ENCODE results near the gene TRERF1. TPM values are rescaled to one million over a fixed set of nuclear protein-coding genes. Genes with fewer than 3 reads are reported as not detected.

Gene TRERF1
- total RNA-seq, 1 donor from 2014 or later = 47.9 TPM

GRCh38 chr6:42313941-42314570 lies 137.7 kb downstream of the TRERF1 start:
- Mint-ChIP-seq H3K9me3 (no peaks in the 10 kb centered on the region), H3K4me3 (no peak overlapping the region), H3K36me3 (ENCODE audit: low read depth) (peaks cover 24% of the 10 kb centered on the region), H3K27ac (peak overlapping the region; percentile 71), H3K4me1 (ENCODE audit: low read depth) (peaks cover 57% of the 10 kb centered on the region), H3K27me3 (ENCODE audit: insufficient read depth) (no peaks in the 10 kb centered on the region)
- DNase-seq (ENCODE audit: low spot score) = no peak
- intact Hi-C loops (cut with micrococcal nuclease) = loop anchor here (1.0 kb wide), 1 partner anchor 26 kb away; no protein-coding TSS in a partner anchor

- Mint-ChIP-seq H3K4me1 (ENCODE audit: low read depth) (peaks cover 58% of the 10 kb centered on the region), H3K27ac (peak overlapping the region; percentile 71), H3K4me3 (no peak overlapping the region), H3K27me3 (ENCODE audit: insufficient read depth) (no peaks in the 10 kb centered on the region), H3K9me3 (no peaks in the 10 kb centered on the region), H3K36me3 (ENCODE audit: low read depth) (peaks cover 23% of the 10 kb centered on the region)
- no peak for DNase-seq (ENCODE audit: low spot score)
- intact Hi-C loops (cut with micrococcal nuclease) = loop anchor here (1.0 kb wide), 1 partner anchor 27 kb away; no protein-coding TSS in a partner anchor
These were observed 138.7 kb downstream of the TRERF1 start for GRCh38 chr6:42313038-42313437.

GRCh38 chr6:42307141-42307470 lies 144.6 kb downstream of the TRERF1 start:
- no peak for DNase-seq (ENCODE audit: low spot score)
- Mint-ChIP-seq H3K36me3 (ENCODE audit: low read depth) (peaks cover 22% of the 10 kb centered on the region), H3K27ac (no peak overlapping the region), H3K4me3 (no peak overlapping the region), H3K9me3 (no peaks in the 10 kb centered on the region), H3K27me3 (ENCODE audit: insufficient read depth) (no peaks in the 10 kb centered on the region), H3K4me1 (ENCODE audit: low read depth) (peaks cover 21% of the 10 kb centered on the region)
- intact Hi-C loops (cut with micrococcal nuclease) = no loop called here

GRCh38 chr6:42306439-42307140 lies 145.1 kb downstream of the TRERF1 start:
- Mint-ChIP-seq H3K9me3 (no peaks in the 10 kb centered on the region), H3K4me1 (ENCODE audit: low read depth) (peaks cover 18% of the 10 kb centered on the region), H3K27me3 (ENCODE audit: insufficient read depth) (no peaks in the 10 kb centered on the region), H3K4me3 (no peak overlapping the region), H3K27ac (no peak overlapping the region), H3K36me3 (ENCODE audit: low read depth) (peaks cover 17% of the 10 kb centered on the region)
- no peak for DNase-seq (ENCODE audit: low spot score)
- intact Hi-C loops (cut with micrococcal nuclease) = no loop called here

- DNase-seq (ENCODE audit: low spot score) = no peak
- Mint-ChIP-seq H3K36me3 (ENCODE audit: low read depth) (peaks cover 18% of the 10 kb centered on the region), H3K4me3 (no peak overlapping the region), H3K27me3 (ENCODE audit: insufficient read depth) (no peaks in the 10 kb centered on the region), H3K27ac (no peak overlapping the region), H3K4me1 (ENCODE audit: low read depth) (peaks cover 23% of the 10 kb centered on the region), H3K9me3 (no peaks in the 10 kb centered on the region)
- intact Hi-C loops (cut with micrococcal nuclease) = no loop called here
These were observed 147.5 kb downstream of the TRERF1 start for GRCh38 chr6:42304053-42304712.

- no peak overlapping the region for H3K4me3 Mint-ChIP-seq
- peaks cover 18% of the 10 kb centered on the region for H3K36me3 Mint-ChIP-seq (ENCODE audit: low read depth)
- H3K4me1 Mint-ChIP-seq (ENCODE audit: low read depth) = peaks cover 13% of the 10 kb centered on the region
- no peak for DNase-seq (ENCODE audit: low spot score)
- no peaks in the 10 kb centered on the region for H3K9me3 Mint-ChIP-seq
- no peaks in the 10 kb centered on the region for H3K27me3 Mint-ChIP-seq (ENCODE audit: insufficient read depth)
- intact Hi-C loops (cut with micrococcal nuclease) = no loop called here
- no peak overlapping the region for H3K27ac Mint-ChIP-seq
These were observed 149.3 kb downstream of the TRERF1 start for GRCh38 chr6:42302411-42302810.

GRCh38 chr6:42301986-42302385 lies 149.7 kb downstream of the TRERF1 start:
- DNase-seq (ENCODE audit: low spot score) = no peak

GRCh38 chr6:42300701-42301100 lies 151.0 kb downstream of the TRERF1 start:
- Mint-ChIP-seq H3K4me3 (no peak overlapping the region), H3K4me1 (ENCODE audit: low read depth) (peaks cover 26% of the 10 kb centered on the region), H3K27ac (no peak overlapping the region), H3K36me3 (ENCODE audit: low read depth) (peaks cover 27% of the 10 kb centered on the region), H3K27me3 (ENCODE audit: insufficient read depth) (no peaks in the 10 kb centered on the region), H3K9me3 (no peaks in the 10 kb centered on the region)
- intact Hi-C loops (cut with micrococcal nuclease) = no loop called here
- no peak for DNase-seq (ENCODE audit: low spot score)

More at GRCh38 chr6:42301986-42302385, 149.7 kb downstream of the TRERF1 start:
- peaks cover 23% of the 10 kb centered on the region for H3K36me3 Mint-ChIP-seq (ENCODE audit: low read depth)
- H3K4me1 Mint-ChIP-seq (ENCODE audit: low read depth) = peaks cover 13% of the 10 kb centered on the region
- H3K27ac Mint-ChIP-seq = no peak overlapping the region
- H3K4me3 Mint-ChIP-seq = no peak overlapping the region
- intact Hi-C loops (cut with micrococcal nuclease) = no loop called here
- H3K27me3 Mint-ChIP-seq (ENCODE audit: insufficient read depth) = no peaks in the 10 kb centered on the region
- no peaks in the 10 kb centered on the region for H3K9me3 Mint-ChIP-seq

- no peak overlapping the region for H3K27ac Mint-ChIP-seq
- no peak for DNase-seq (ENCODE audit: low spot score)
- H3K9me3 Mint-ChIP-seq = no peaks in the 10 kb centered on the region
- H3K4me1 Mint-ChIP-seq (ENCODE audit: low read depth) = peaks cover 31% of the 10 kb centered on the region
- peaks cover 22% of the 10 kb centered on the region for H3K36me3 Mint-ChIP-seq (ENCODE audit: low read depth)
- no peak overlapping the region for H3K4me3 Mint-ChIP-seq
- no peaks in the 10 kb centered on the region for H3K27me3 Mint-ChIP-seq (ENCODE audit: insufficient read depth)
- intact Hi-C loops (cut with micrococcal nuclease) = no loop called here
These were observed 151.5 kb downstream of the TRERF1 start for GRCh38 chr6:42300185-42300584.

GRCh38 chr6:42297661-42298060 lies 154.1 kb downstream of the TRERF1 start:
- DNase-seq (ENCODE audit: low spot score) = no peak
- no peak overlapping the region for H3K27ac Mint-ChIP-seq
- peaks cover 32% of the 10 kb centered on the region for H3K36me3 Mint-ChIP-seq (ENCODE audit: low read depth)
- intact Hi-C loops (cut with micrococcal nuclease) = no loop called here
- no peak overlapping the region for H3K4me3 Mint-ChIP-seq
- peaks cover 2% of the 10 kb centered on the region for H3K27me3 Mint-ChIP-seq (ENCODE audit: insufficient read depth)
- peaks cover 50% of the 10 kb centered on the region for H3K4me1 Mint-ChIP-seq (ENCODE audit: low read depth)
- H3K9me3 Mint-ChIP-seq = no peaks in the 10 kb centered on the region

- DNase-seq (ENCODE audit: low spot score) = no peak
- peaks cover 59% of the 10 kb centered on the region for H3K4me1 Mint-ChIP-seq (ENCODE audit: low read depth)
- H3K9me3 Mint-ChIP-seq = no peaks in the 10 kb centered on the region
- H3K27me3 Mint-ChIP-seq (ENCODE audit: insufficient read depth) = peaks cover 2% of the 10 kb centered on the region
- peak overlapping the region; percentile 30 for H3K27ac Mint-ChIP-seq
- peaks cover 32% of the 10 kb centered on the region for H3K36me3 Mint-ChIP-seq (ENCODE audit: low read depth)
- H3K4me3 Mint-ChIP-seq = no peak overlapping the region
- intact Hi-C loops (cut with micrococcal nuclease) = no loop called here
These were observed 155.1 kb downstream of the TRERF1 start for GRCh38 chr6:42296614-42297013.

- no peak for DNase-seq (ENCODE audit: low spot score)
- Mint-ChIP-seq H3K27ac (no peak overlapping the region), H3K4me3 (no peak overlapping the region), H3K36me3 (ENCODE audit: low read depth) (peaks cover 32% of the 10 kb centered on the region), H3K9me3 (no peaks in the 10 kb centered on the region), H3K4me1 (ENCODE audit: low read depth) (peaks cover 56% of the 10 kb centered on the region), H3K27me3 (ENCODE audit: insufficient read depth) (peaks cover 2% of the 10 kb centered on the region)
- intact Hi-C loops (cut with micrococcal nuclease) = no loop called here
These were observed 156.0 kb downstream of the TRERF1 start for GRCh38 chr6:42295677-42296076.

GRCh38 chr6:42295181-42295580 lies 156.5 kb downstream of the TRERF1 start:
- H3K4me1 Mint-ChIP-seq (ENCODE audit: low read depth) = peaks cover 53% of the 10 kb centered on the region
- intact Hi-C loops (cut with micrococcal nuclease) = no loop called here
- DNase-seq (ENCODE audit: low spot score) = no peak
- peaks cover 32% of the 10 kb centered on the region for H3K36me3 Mint-ChIP-seq (ENCODE audit: low read depth)
- peaks cover 2% of the 10 kb centered on the region for H3K27me3 Mint-ChIP-seq (ENCODE audit: insufficient read depth)
- H3K27ac Mint-ChIP-seq = no peak overlapping the region
- no peak overlapping the region for H3K4me3 Mint-ChIP-seq
- H3K9me3 Mint-ChIP-seq = no peaks in the 10 kb centered on the region

All from activated T-helper 1 cell treated with anti-CD3 and anti-CD28 coated beads, Interleukin-12 subunit alpha, Interleukin-12 subunit beta, Interleukin-2, Interleukin-4 antibody, amounts not matched to agents 30 ng/mL and 10 ng/mL and 1 ng/mL, durations not matched to agents 14 hours and 24 hours and 36 hours (primary cell).